Panc1 (cell line): Measurements from ENCODE around the gene PDGFA. TPM values are rescaled to one million over a fixed set of nuclear protein-coding genes. Genes with fewer than 3 reads are reported as not detected.
A peak's percentile ranks its signal among the peaks of the same experiment; 100 is the strongest.

Source experiments
- ATAC-seq: fragments of 200-7000 bp; cut with Tn5 transposase; 2 replicates; pipeline ENCODE4 v1.9.1; 2020; ENCODE audit warnings: mild to moderate bottlenecking, moderate library complexity
- BruUV-seq: library from RNA; stranded (reverse); fragments of 400-500 nt; replicated peaks from 2 replicates; lab custom pipeline; 2021; lab: Mats Ljungman, UMichigan
- CTCF ChIA-PET: fragments of 300-600 bp; sonication (Branson Sonifier 250); formaldehyde crosslinking; loops from one replicate; lab custom pipeline; 2022; ENCODE audit warnings: antibody characterized with exemption; lab: Charles Lee
- POLR2A ChIA-PET: fragments of 300-600 bp; sonication (Branson Sonifier 250); formaldehyde crosslinking; loops from one replicate; lab custom pipeline; 2022; ENCODE audit warnings: antibody characterized with exemption; lab: Charles Lee
- DNase-seq: peaks from one replicate; pipeline ENCODE4 v3.0.0-alpha.2; 2010; ENCODE audit warnings: low read depth, low spot score
- H3K27ac ChIP-seq: 2 replicates; pipeline ENCODE4 v1.5.1; 2011; ENCODE audit warnings: mild to moderate bottlenecking, low read length, inconsistent platforms
- H3K27me3 ChIP-seq: fragments of 200-500 bp; sonication (Bioruptor generic); 2 replicates; pipeline ENCODE4 v1.6.0; 2014; ENCODE audit warnings: low read length, inconsistent platforms; ENCODE audit not compliant: control insufficient read depth, insufficient read depth
- H3K36me3 ChIP-seq: fragments of 200-500 bp; sonication (Bioruptor generic); 2 replicates; pipeline ENCODE4 v1.5.1; 2014; ENCODE audit warnings: inconsistent platforms, mild to moderate bottlenecking, low read length, moderate library complexity; ENCODE audit not compliant: control insufficient read depth, insufficient read depth
- H3K4me1 ChIP-seq: 2 replicates; pipeline ENCODE4 v1.5.1; 2011; ENCODE audit warnings: inconsistent platforms, mild to moderate bottlenecking, low read length, moderate library complexity; ENCODE audit not compliant: control insufficient read depth, insufficient read depth
- H3K4me3 ChIP-seq, 2 experiments: 2 replicates each; pipeline ENCODE4 v1.5.1; 2011 to 2012; ENCODE audit warnings: low read depth in 2 of 2, low read length in 2 of 2, mild to moderate bottlenecking in 2 of 2, inconsistent platforms in 1 of 2, moderate library complexity in 1 of 2
- H3K9me3 ChIP-seq: fragments of 200-500 bp; sonication (Bioruptor generic); 2 replicates; pipeline ENCODE4 v1.5.1; 2014; ENCODE audit warnings: low read depth, mild to moderate bottlenecking, inconsistent platforms, low read length, moderate library complexity; ENCODE audit not compliant: control insufficient read depth, insufficient read depth
- POLR2AphosphoS5 ChIP-seq: IDR thresholded peaks from 2 replicates; pipeline ENCODE4 v1.6.1; 2012; ENCODE audit warnings: mild to moderate bottlenecking, low read depth, low read length, moderate library complexity
- SIN3A ChIP-seq: IDR thresholded peaks from 2 replicates; pipeline ENCODE4 v1.6.1; 2012; ENCODE audit warnings: low read depth, mild to moderate bottlenecking, low read length, moderate library complexity, borderline replicate concordance; ENCODE audit not compliant: insufficient read depth
- TCF7L2 ChIP-seq: IDR thresholded peaks from 2 replicates; pipeline ENCODE4 v1.6.1; 2011; ENCODE audit warnings: mild to moderate bottlenecking, low read depth, low read length, inconsistent platforms
- in situ Hi-C: cut with HindIII; loops from 2 replicates; pipeline ENCODE4 v1.10.0; 2016; ENCODE audit warnings: low sequenced_read_pairs, low pct_unique_long_range_greater_than_20kb
- intact Hi-C: fragments of 100-400 bp; cut with micrococcal nuclease; formaldehyde crosslinking; loops from one replicate; pipeline ENCODE4 v1.10.0; 2022; ENCODE audit not compliant: unreplicated experiment
- total RNA-seq: library from RNA; stranded (reverse); gene quantifications from one replicate; pipeline ENCODE4 v1.2.1, GENCODE V29; 2021; ENCODE audit not compliant: unreplicated experiment
- TF ChIP-seq, protein P1 (sequence below), 2 experiments: IDR thresholded peaks; 2 replicates each; pipeline ENCODE4 v1.6.1; 2011 to 2012; ENCODE audit warnings: low read depth in 2 of 2, control low read depth in 1 of 2, low read length in 1 of 2, mild to moderate bottlenecking in 1 of 2, moderate library complexity in 1 of 2; ENCODE audit not compliant: insufficient read depth in 1 of 2
- TF ChIP-seq, protein P2 (sequence below): fragments of 450-650 bp; IDR thresholded peaks from 2 replicates; pipeline ENCODE4 v1.5.1; 2017; ENCODE audit warnings: mild to moderate bottlenecking

PDGFA gene
- total RNA-seq, 1 experiment from 2014 or later, result 18.5 TPM

GRCh38 chr7:545470-545869, 25.8 kb upstream of the PDGFA start:
- CTCF ChIA-PET, result interaction anchor here (1.1 kb wide), 1 partner anchor 212 kb away, joined by 4 read pairs; no protein-coding TSS in a partner anchor
- Histone ChIP-seq H3K9me3 (no peaks in the 10 kb centered on the region), H3K27me3 (no peaks in the 10 kb centered on the region), H3K36me3 (no peaks in the 10 kb centered on the region), H3K27ac (no peak overlapping the region), H3K4me3 (no peak overlapping the region), H3K4me1 (peaks cover 13% of the 10 kb centered on the region)
- ATAC-seq, result no peak
- no peak for DNase-seq
- intact Hi-C loops, result no loop called here
- POLR2A ChIA-PET, result no interaction called here
- in situ Hi-C loops, result no loop called here
- BruUV-seq, result no TSS peak
- no peak for TF ChIP-seq TCF7L2

- in situ Hi-C loops (no loop called here), intact Hi-C loops (no loop called here)
- Histone ChIP-seq H3K27me3 (no peaks in the 10 kb centered on the region), H3K27ac (no peak overlapping the region), H3K4me3 (no peak overlapping the region), H3K4me1 (peaks cover 20% of the 10 kb centered on the region), H3K36me3 (no peaks in the 10 kb centered on the region), H3K9me3 (no peaks in the 10 kb centered on the region)
- TF ChIP-seq, protein P1, sequence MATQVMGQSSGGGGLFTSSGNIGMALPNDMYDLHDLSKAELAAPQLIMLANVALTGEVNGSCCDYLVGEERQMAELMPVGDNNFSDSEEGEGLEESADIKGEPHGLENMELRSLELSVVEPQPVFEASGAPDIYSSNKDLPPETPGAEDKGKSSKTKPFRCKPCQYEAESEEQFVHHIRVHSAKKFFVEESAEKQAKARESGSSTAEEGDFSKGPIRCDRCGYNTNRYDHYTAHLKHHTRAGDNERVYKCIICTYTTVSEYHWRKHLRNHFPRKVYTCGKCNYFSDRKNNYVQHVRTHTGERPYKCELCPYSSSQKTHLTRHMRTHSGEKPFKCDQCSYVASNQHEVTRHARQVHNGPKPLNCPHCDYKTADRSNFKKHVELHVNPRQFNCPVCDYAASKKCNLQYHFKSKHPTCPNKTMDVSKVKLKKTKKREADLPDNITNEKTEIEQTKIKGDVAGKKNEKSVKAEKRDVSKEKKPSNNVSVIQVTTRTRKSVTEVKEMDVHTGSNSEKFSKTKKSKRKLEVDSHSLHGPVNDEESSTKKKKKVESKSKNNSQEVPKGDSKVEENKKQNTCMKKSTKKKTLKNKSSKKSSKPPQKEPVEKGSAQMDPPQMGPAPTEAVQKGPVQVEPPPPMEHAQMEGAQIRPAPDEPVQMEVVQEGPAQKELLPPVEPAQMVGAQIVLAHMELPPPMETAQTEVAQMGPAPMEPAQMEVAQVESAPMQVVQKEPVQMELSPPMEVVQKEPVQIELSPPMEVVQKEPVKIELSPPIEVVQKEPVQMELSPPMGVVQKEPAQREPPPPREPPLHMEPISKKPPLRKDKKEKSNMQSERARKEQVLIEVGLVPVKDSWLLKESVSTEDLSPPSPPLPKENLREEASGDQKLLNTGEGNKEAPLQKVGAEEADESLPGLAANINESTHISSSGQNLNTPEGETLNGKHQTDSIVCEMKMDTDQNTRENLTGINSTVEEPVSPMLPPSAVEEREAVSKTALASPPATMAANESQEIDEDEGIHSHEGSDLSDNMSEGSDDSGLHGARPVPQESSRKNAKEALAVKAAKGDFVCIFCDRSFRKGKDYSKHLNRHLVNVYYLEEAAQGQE (IDR thresholded peaks at IDR 0.05; ENCODE audit: insufficient read depth in 1 of 2, low read depth in 2 of 2, low read length in 1 of 2), result no peak
- no peak for TF ChIP-seq TCF7L2
- no peak for TF ChIP-seq SIN3A
- TF ChIP-seq POLR2AphosphoS5, result no peak
- CTCF ChIA-PET, result no interaction called here
- POLR2A ChIA-PET, result no interaction called here
- DNase-seq (no peak), ATAC-seq (no peak)
- BruUV-seq, result no TSS peak
Measured at GRCh38 chr7:544338-545221, 24.9 kb upstream of the PDGFA start.

- Histone ChIP-seq H3K27me3 (no peaks in the 10 kb centered on the region), H3K27ac (peak overlapping the region; percentile 78), H3K4me3 (no peak overlapping the region), H3K36me3 (no peaks in the 10 kb centered on the region), H3K4me1 (peaks cover 27% of the 10 kb centered on the region), H3K9me3 (no peaks in the 10 kb centered on the region)
- in situ Hi-C loops, result no loop called here
- intact Hi-C loops, result no loop called here
- ATAC-seq (no peak), DNase-seq (no peak)
- ChIA-PET POLR2A (no interaction called here), CTCF (no interaction called here)
- no TSS peak for BruUV-seq
- TF ChIP-seq, protein P2, sequence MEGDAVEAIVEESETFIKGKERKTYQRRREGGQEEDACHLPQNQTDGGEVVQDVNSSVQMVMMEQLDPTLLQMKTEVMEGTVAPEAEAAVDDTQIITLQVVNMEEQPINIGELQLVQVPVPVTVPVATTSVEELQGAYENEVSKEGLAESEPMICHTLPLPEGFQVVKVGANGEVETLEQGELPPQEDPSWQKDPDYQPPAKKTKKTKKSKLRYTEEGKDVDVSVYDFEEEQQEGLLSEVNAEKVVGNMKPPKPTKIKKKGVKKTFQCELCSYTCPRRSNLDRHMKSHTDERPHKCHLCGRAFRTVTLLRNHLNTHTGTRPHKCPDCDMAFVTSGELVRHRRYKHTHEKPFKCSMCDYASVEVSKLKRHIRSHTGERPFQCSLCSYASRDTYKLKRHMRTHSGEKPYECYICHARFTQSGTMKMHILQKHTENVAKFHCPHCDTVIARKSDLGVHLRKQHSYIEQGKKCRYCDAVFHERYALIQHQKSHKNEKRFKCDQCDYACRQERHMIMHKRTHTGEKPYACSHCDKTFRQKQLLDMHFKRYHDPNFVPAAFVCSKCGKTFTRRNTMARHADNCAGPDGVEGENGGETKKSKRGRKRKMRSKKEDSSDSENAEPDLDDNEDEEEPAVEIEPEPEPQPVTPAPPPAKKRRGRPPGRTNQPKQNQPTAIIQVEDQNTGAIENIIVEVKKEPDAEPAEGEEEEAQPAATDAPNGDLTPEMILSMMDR, result no peak
- TF ChIP-seq, protein P1 (IDR thresholded peaks at IDR 0.05; ENCODE audit: insufficient read depth in 1 of 2, low read depth in 2 of 2, low read length in 1 of 2), result no peak
- no peak for TF ChIP-seq SIN3A
- no peak for TF ChIP-seq POLR2AphosphoS5
- no peak for TF ChIP-seq TCF7L2
Measured at GRCh38 chr7:543501-544337, 24.1 kb upstream of the PDGFA start.
